B cell (primary cell): ENCODE results near the gene FARP2. TPM values are rescaled to one million over a fixed set of nuclear protein-coding genes. Genes with fewer than 3 reads are reported as not detected.
A peak's percentile ranks its signal among the peaks of the same experiment; 100 is the strongest.

Experiments
- ATAC-seq: fragments of 200-7000 bp; cut with Tn5 transposase; one replicate; pipeline ENCODE4 v1.10.0; 2021; ENCODE audit warnings: low read depth, mild to moderate bottlenecking, moderate number of reproducible peaks, moderate library complexity
- CTCF ChIA-PET: fragments of 350-600 bp; sonication (Branson Sonifier 250); formaldehyde crosslinking; loops from one replicate; lab custom pipeline; 2021; ENCODE audit warnings: antibody characterized with exemption, inconsistent platforms; lab: Charles Lee
- POLR2A ChIA-PET: fragments of 350-600 bp; sonication (Branson Sonifier 250); formaldehyde crosslinking; loops from one replicate; lab custom pipeline; 2021; ENCODE audit warnings: antibody characterized with exemption; lab: Charles Lee
- DNase-seq: peaks from one replicate; pipeline ENCODE4 v3.0.0; 2013
- H2AFZ ChIP-seq: 2 replicates; pipeline ENCODE4 v1.6.1; 2012; ENCODE audit warnings: mild to moderate bottlenecking, low read depth, low read length; ENCODE audit not compliant: insufficient read depth, poor library complexity, severe bottlenecking
- H3K27ac ChIP-seq, 2 donors: 1 replicate in 1 of 2; 2 replicates in 1 of 2; pipeline ENCODE4 v1.5.1; 2012 to 2013; ENCODE audit warnings: low read length in 2 of 2, mild to moderate bottlenecking in 2 of 2, moderate library complexity in 1 of 2
- H3K27me3 ChIP-seq, 4 experiments: fragments of 200-600 bp in 1 of 4; sonication (generic) in 1 of 4; replicated peaks in 1 of 4; 1 replicate in 2 of 4; 2 replicates in 2 of 4; pipeline versions ENCODE4 v1.6.1 to v1.7.0; 2013 to 2016; ENCODE audit warnings: low read length in 3 of 4, mild to moderate bottlenecking in 2 of 4, mixed read lengths in 1 of 4, moderate library complexity in 1 of 4; ENCODE audit not compliant: insufficient read depth in 4 of 4, control insufficient read depth in 3 of 4; ENCODE audit errors: control extremely low read depth in 1 of 4
- H3K36me3 ChIP-seq, 2 experiments: replicated peaks in 1 of 2; 1 replicate in 1 of 2; 2 replicates in 1 of 2; pipeline versions ENCODE4 v1.6.1 to v1.7.1; 2013; ENCODE audit warnings: low read length in 1 of 2; ENCODE audit not compliant: insufficient read depth in 2 of 2, control insufficient read depth in 1 of 2; ENCODE audit errors: control extremely low read depth in 1 of 2, extremely low read depth in 1 of 2
- H3K4me1 ChIP-seq, 2 donors: fragments of 200-600 bp in 1 of 2; sonication (generic) in 1 of 2; 1 replicate in 1 of 2; 2 replicates in 1 of 2; pipeline versions ENCODE4 v1.5.1 to v1.6.1; 2013 to 2017; ENCODE audit warnings: low read length in 2 of 2; ENCODE audit not compliant: control insufficient read depth in 2 of 2, insufficient read depth in 2 of 2
- H3K4me2 ChIP-seq: replicated peaks from 2 replicates; pipeline ENCODE3; 2012; ENCODE audit warnings: mild to moderate bottlenecking, low read depth, low read length; ENCODE audit not compliant: poor library complexity, severe bottlenecking
- H3K4me3 ChIP-seq, 5 experiments: fragments of 200-600 bp in 1 of 5; sonication (generic) in 1 of 5; 1 replicate in 3 of 5; 2 replicates in 2 of 5; pipeline versions ENCODE4 v1.5.1 to v1.7.0; 2011 to 2016; ENCODE audit warnings: low read length in 4 of 5, mild to moderate bottlenecking in 4 of 5, low read depth in 2 of 5, control low read depth in 1 of 5, moderate library complexity in 1 of 5; ENCODE audit not compliant: insufficient read depth in 1 of 5; ENCODE audit errors: control extremely low read depth in 1 of 5, extremely low read depth in 1 of 5
- H3K79me2 ChIP-seq: fragments of 200-600 bp; sonication (generic); one replicate; pipeline ENCODE4 v1.6.0; 2016; ENCODE audit warnings: low read length; ENCODE audit not compliant: control insufficient read depth, insufficient read depth
- H3K9ac ChIP-seq: fragments of 200-600 bp; sonication (generic); 2 replicates; pipeline ENCODE4 v1.6.1; 2017; ENCODE audit warnings: mild to moderate bottlenecking, low read length, moderate library complexity
- H3K9me3 ChIP-seq, 3 donors: one replicate each; pipeline versions ENCODE4 v1.6.1 to v1.7.1; 2013; ENCODE audit warnings: low read length in 2 of 3; ENCODE audit not compliant: control insufficient read depth in 2 of 3, insufficient read depth in 1 of 3; ENCODE audit errors: control extremely low read depth in 1 of 3
- H4K20me1 ChIP-seq: 2 replicates; pipeline ENCODE4 v1.6.0; 2012; ENCODE audit warnings: mild to moderate bottlenecking, low read length; ENCODE audit not compliant: insufficient read depth, control insufficient read depth, poor library complexity, severe bottlenecking
- H3K27ac Mint-ChIP-seq: one replicate; pipeline ENCODE4 v1.8.0; 2021; ENCODE audit warnings: mixed read lengths
- H3K27me3 Mint-ChIP-seq: one replicate; pipeline ENCODE4 v1.8.0; 2021; ENCODE audit warnings: mixed read lengths
- H3K4me1 Mint-ChIP-seq: one replicate; pipeline ENCODE4 v1.8.0; 2021; ENCODE audit warnings: mixed read lengths
- H3K4me3 Mint-ChIP-seq: one replicate; pipeline ENCODE4 v1.8.0; 2021; ENCODE audit warnings: mixed read lengths
- H3K9me3 Mint-ChIP-seq: one replicate; pipeline ENCODE4 v1.8.0; 2022; ENCODE audit warnings: mixed read lengths; ENCODE audit not compliant: insufficient read depth
- CTCF ChIP-seq: fragments of 200-600 bp; IDR thresholded peaks from one replicate; pipeline ENCODE4 v1.8.0; 2022; ENCODE audit warnings: antibody characterized with exemption, mild to moderate bottlenecking
- EZH2 ChIP-seq: IDR thresholded peaks from 2 replicates; pipeline ENCODE4 v1.6.1; 2012; ENCODE audit warnings: borderline replicate concordance, low read depth, mild to moderate bottlenecking, moderate library complexity, low read length; ENCODE audit not compliant: insufficient read depth, poor library complexity, severe bottlenecking
- WGBS: methylation state at CpG from one replicate; pipeline ENCODE4 v1.1.5; 2013; ENCODE audit warnings: missing lambda C conversion rate; ENCODE audit not compliant: insufficient coverage; 5-methylcytosine and 5-hydroxymethylcytosine counted together
- intact Hi-C: fragments of 100-400 bp; cut with micrococcal nuclease; formaldehyde crosslinking; loops from one replicate; pipeline ENCODE4 v1.10.0; 2022
- polyA plus RNA-seq: library from polyadenylated mRNA; depleted of rRNA; stranded (reverse); fragments of >200 nt; gene quantifications from 2 replicates; pipeline ENCODE4 v1.2.3, GENCODE V29; 2012
- total RNA-seq, 2 donors: library from RNA; stranded (reverse); fragments of 120-200 nt in 1 of 2; gene quantifications; 1 replicate in 1 of 2; 2 replicates in 1 of 2; pipeline versions ENCODE4 v1.2.3 to v1.2.4, GENCODE V29; 2013 to 2022

The FARP2 gene
- total and polyA plus RNA-seq, 2 donors (not counting 1 experiment from before 2014, with no cell fraction given), result 37.1 to 114 TPM

- ChIA-PET CTCF (interaction anchor here (1.1 kb wide), 1 partner anchor 34 kb away, joined by 3 read pairs; no protein-coding TSS in a partner anchor), POLR2A (no interaction called here)
- ATAC-seq (no peak), DNase-seq (no peak)
- Mint-ChIP-seq H3K9me3 (no peaks in the 10 kb centered on the region), H3K27me3 (no peaks in the 10 kb centered on the region), H3K27ac (peak overlapping the region; percentile 57), H3K4me1 (no peaks in the 10 kb centered on the region), H3K4me3 (no peak overlapping the region)
- Histone ChIP-seq H3K4me1 (peaks cover 4 to 6% of the 10 kb centered on the region in 2 donors), H3K36me3 (peaks cover 7 to 54% of the 10 kb centered on the region in 2 experiments), H4K20me1 (no peaks in the 10 kb centered on the region), H3K27me3 (no peaks in the 10 kb centered on the region), H3K4me3 (no peak overlapping the region), H3K4me2 (no peak overlapping the region), H3K79me2 (no peaks in the 10 kb centered on the region), H3K9ac (no peak overlapping the region), H3K9me3 (peaks cover 0 to 5% (median 0%) of the 10 kb centered on the region in 3 donors), H3K27ac (no peak overlapping the region), H2AFZ (no peak overlapping the region)
- no peak for TF ChIP-seq EZH2
- TF ChIP-seq CTCF, result no peak
- 95% methylated on average over 6 of the region's 9 CpGs for WGBS
- intact Hi-C loops, result no loop called here
Observed at GRCh38 chr2:241350878-241351639, 5.0 kb upstream of the FARP2 start.

GRCh38 chr2:241351640-241352031, 4.4 kb upstream of the FARP2 start:
- no peak overlapping the region for H3K4me3 ChIP-seq
- H3K36me3 ChIP-seq, result peaks cover 7 to 48% of the 10 kb centered on the region in 2 experiments
- TF ChIP-seq CTCF (no peak), EZH2 (no peak)
- H3K9ac ChIP-seq, result no peak overlapping the region
- peaks cover 0 to 5% (median 0%) of the 10 kb centered on the region in 3 donors for H3K9me3 ChIP-seq
- no peaks in the 10 kb centered on the region for H3K9me3 Mint-ChIP-seq
- H4K20me1 ChIP-seq, result no peaks in the 10 kb centered on the region
- ChIA-PET POLR2A (no interaction called here), CTCF (no interaction called here)
- H3K4me2 ChIP-seq, result no peak overlapping the region
- WGBS, result no CpG with 5 or more reads among the region's 3 CpGs
- no peak for ATAC-seq
- no peak overlapping the region for H3K4me3 Mint-ChIP-seq
- DNase-seq, result no peak
- no peaks in the 10 kb centered on the region for H3K27me3 ChIP-seq
- no peaks in the 10 kb centered on the region for H3K4me1 Mint-ChIP-seq
- H3K27me3 Mint-ChIP-seq, result no peaks in the 10 kb centered on the region
- H3K4me1 ChIP-seq, result peaks cover 4 to 8% of the 10 kb centered on the region in 2 donors
- no peak overlapping the region for H3K27ac Mint-ChIP-seq
- intact Hi-C loops, result no loop called here
- H2AFZ ChIP-seq, result no peak overlapping the region
- peaks cover 5% of the 10 kb centered on the region for H3K79me2 ChIP-seq
- no peak overlapping the region for H3K27ac ChIP-seq
